ENCODE data around the gene DRD2.
A peak's percentile ranks its signal among the peaks of the same experiment; 100 is the strongest.

DRD2 gene

GRCh38 chr11:113419454-113420003 lies 55.7 kb downstream of the DRD2 start:
- no peak for TF ChIP-seq Cebpa-rat (IDR thresholded peaks at IDR 0.05)
- Histone ChIP-seq H3K9ac (no peak overlapping the region), H3K27me3 (no peaks in the 10 kb centered on the region), H3K4me1 (peaks cover 12% of the 10 kb centered on the region), H4K20me1 (no peaks in the 10 kb centered on the region), H3K9me3 (no peaks in the 10 kb centered on the region), H3K27ac (no peak overlapping the region), H3K4me3 (no peak overlapping the region), H3K4me2 (peak overlapping the region; percentile 42), H3K36me3 (no peaks in the 10 kb centered on the region)

DNA sequence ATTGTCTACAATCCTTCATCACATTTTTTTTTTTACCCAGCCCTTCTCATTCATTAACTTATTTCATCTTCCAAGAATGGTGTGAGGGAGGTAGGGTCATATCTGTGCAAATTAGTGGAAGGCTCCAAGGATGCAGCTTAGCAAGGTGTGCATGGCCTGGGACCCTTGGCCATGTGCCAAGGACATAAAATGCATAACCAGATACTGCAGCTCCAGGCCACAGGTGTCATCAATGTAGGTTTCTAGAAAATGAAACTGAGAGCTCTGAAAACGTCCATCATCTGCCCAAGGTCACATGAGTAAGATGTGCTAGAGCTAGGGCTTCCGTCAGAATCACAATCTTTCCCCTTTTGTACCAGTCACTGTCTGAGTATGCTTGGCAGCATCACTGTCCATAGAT lies 57.8 kb downstream of the DRD2 start:
- H3K27ac ChIP-seq = no peak overlapping the region
- H3K27me3 ChIP-seq = no peaks in the 10 kb centered on the region
- H3K4me3 ChIP-seq = no peak overlapping the region
- H4K20me1 ChIP-seq = no peaks in the 10 kb centered on the region
- H3K4me2 ChIP-seq = no peak overlapping the region
- H3K9ac ChIP-seq = no peak overlapping the region
- H3K9me3 ChIP-seq = no peaks in the 10 kb centered on the region
- H3K36me3 ChIP-seq = no peaks in the 10 kb centered on the region
- no peak for TF ChIP-seq Cebpa-rat (IDR thresholded peaks at IDR 0.05)
- peaks cover 12% of the 10 kb centered on the region for H3K4me1 ChIP-seq

DNA sequence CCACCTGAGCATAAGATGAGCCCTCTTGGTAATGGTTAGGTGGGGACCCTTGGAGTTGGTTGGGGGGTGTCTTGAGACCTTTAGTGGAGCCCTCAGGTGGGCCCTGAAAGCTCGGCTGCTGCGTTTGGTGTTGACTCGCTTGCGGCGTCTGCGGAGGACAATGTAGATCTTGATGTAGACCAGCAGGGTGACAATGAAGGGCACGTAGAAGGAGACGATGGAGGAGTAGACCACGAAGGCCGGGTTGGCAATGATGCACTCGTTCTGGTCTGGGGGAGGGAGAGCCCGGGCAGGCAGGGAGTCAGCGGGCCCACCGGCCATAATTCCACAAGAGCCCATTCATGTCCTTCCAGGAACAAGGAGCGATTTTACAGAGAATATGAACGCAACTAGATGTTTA lies 59.9 kb downstream of the DRD2 start:
- H3K27me3 ChIP-seq = no peaks in the 10 kb centered on the region
- H3K27ac ChIP-seq = no peak overlapping the region
- H3K4me1 ChIP-seq = peaks cover 14% of the 10 kb centered on the region
- no peaks in the 10 kb centered on the region for H4K20me1 ChIP-seq
- H3K36me3 ChIP-seq = no peaks in the 10 kb centered on the region
- no peak overlapping the region for H3K4me3 ChIP-seq
- no peak for TF ChIP-seq Cebpa-rat (IDR thresholded peaks at IDR 0.05)
- H3K4me2 ChIP-seq = no peak overlapping the region
- H3K9ac ChIP-seq = no peak overlapping the region
- no peaks in the 10 kb centered on the region for H3K9me3 ChIP-seq

GRCh38 chr11:113412675-113413074 lies 62.5 kb downstream of the DRD2 start:
- Histone ChIP-seq H3K4me2 (no peak overlapping the region), H3K9me3 (no peaks in the 10 kb centered on the region), H3K27me3 (no peaks in the 10 kb centered on the region), H3K4me1 (peaks cover 6% of the 10 kb centered on the region), H3K9ac (no peak overlapping the region), H3K27ac (no peak overlapping the region), H4K20me1 (no peaks in the 10 kb centered on the region), H3K36me3 (no peaks in the 10 kb centered on the region), H3K4me3 (no peak overlapping the region)
- TF ChIP-seq Cebpa-rat (IDR thresholded peaks at IDR 0.05) = no peak

DNA sequence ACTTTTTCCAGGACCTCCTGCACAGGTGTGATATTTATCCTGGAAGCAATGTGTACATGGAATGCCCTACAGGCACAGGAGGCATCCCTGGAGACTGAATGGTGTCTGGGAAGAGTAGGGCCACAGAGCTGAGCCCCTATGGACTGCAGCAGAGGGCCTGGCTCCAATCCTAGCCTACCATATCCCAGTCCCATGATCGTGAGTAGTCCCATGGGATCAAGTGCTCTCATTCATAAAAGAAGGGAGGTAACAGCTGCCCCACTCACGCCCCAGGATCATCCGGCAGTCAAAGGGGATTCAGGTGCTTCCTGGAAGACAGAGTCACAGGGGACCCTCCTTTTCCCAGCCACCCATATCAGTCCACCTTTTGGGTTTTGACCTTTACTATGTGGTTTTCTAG lies 63.7 kb downstream of the DRD2 start:
- Histone ChIP-seq H3K27ac (no peak overlapping the region), H4K20me1 (no peaks in the 10 kb centered on the region), H3K9me3 (no peaks in the 10 kb centered on the region), H3K4me1 (peaks cover 6% of the 10 kb centered on the region), H3K4me3 (no peak overlapping the region), H3K27me3 (no peaks in the 10 kb centered on the region), H3K9ac (no peak overlapping the region), H3K4me2 (no peak overlapping the region), H3K36me3 (no peaks in the 10 kb centered on the region)
- no peak for TF ChIP-seq Cebpa-rat (IDR thresholded peaks at IDR 0.05)

GRCh38 chr11:113410414-113411135 lies 64.6 kb downstream of the DRD2 start:
- H3K4me1 ChIP-seq = peaks cover 6% of the 10 kb centered on the region
- H3K9ac ChIP-seq = no peak overlapping the region
- no peaks in the 10 kb centered on the region for H4K20me1 ChIP-seq
- H3K4me3 ChIP-seq = no peak overlapping the region
- no peaks in the 10 kb centered on the region for H3K36me3 ChIP-seq
- H3K27ac ChIP-seq = no peak overlapping the region
- H3K9me3 ChIP-seq = no peaks in the 10 kb centered on the region
- H3K27me3 ChIP-seq = no peaks in the 10 kb centered on the region
- H3K4me2 ChIP-seq = no peak overlapping the region
- TF ChIP-seq Cebpa-rat (IDR thresholded peaks at IDR 0.05) = no peak

DNA sequence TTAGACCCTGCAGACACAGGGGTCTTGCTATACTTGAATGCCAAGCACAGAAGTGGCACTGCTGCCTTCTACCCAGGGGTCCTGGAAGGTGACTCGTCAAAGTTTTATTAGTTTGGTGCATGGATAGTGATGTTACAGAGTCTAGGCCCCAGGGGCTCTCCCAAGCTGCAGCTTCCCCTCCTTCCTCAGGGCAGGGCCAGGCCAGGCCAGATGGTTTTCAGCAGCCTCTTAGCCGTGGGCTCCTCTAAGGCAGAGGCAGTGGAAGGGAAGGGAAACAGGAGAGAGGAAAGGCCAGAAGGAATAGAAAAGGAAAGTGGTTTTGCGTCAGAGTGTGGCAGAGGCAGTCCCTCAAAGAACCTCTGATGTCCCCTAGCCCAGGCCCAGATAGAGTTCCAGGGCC lies 65.7 kb downstream of the DRD2 start:
- H3K27ac ChIP-seq = no peak overlapping the region
- no peak for TF ChIP-seq Cebpa-rat (IDR thresholded peaks at IDR 0.05)
- H3K4me2 ChIP-seq = no peak overlapping the region
- H3K27me3 ChIP-seq = no peaks in the 10 kb centered on the region
- H3K9me3 ChIP-seq = no peaks in the 10 kb centered on the region
- H3K4me3 ChIP-seq = no peak overlapping the region
- H3K9ac ChIP-seq = no peak overlapping the region
- H4K20me1 ChIP-seq = no peaks in the 10 kb centered on the region
- peaks cover 6% of the 10 kb centered on the region for H3K4me1 ChIP-seq
- H3K36me3 ChIP-seq = no peaks in the 10 kb centered on the region

GRCh38 chr11:113408887-113409286 lies 66.3 kb downstream of the DRD2 start:
- Histone ChIP-seq H3K4me3 (no peak overlapping the region), H3K27ac (no peak overlapping the region), H3K4me2 (no peak overlapping the region), H4K20me1 (no peaks in the 10 kb centered on the region), H3K9me3 (no peaks in the 10 kb centered on the region), H3K36me3 (no peaks in the 10 kb centered on the region), H3K9ac (no peak overlapping the region), H3K4me1 (peaks cover 6% of the 10 kb centered on the region), H3K27me3 (no peaks in the 10 kb centered on the region)
- TF ChIP-seq Cebpa-rat (IDR thresholded peaks at IDR 0.05) = no peak

- Histone ChIP-seq H3K4me3 (no peak overlapping the region), H3K27ac (no peak overlapping the region), H3K4me2 (no peak overlapping the region), H3K27me3 (no peaks in the 10 kb centered on the region), H3K9ac (no peak overlapping the region), H3K9me3 (no peaks in the 10 kb centered on the region), H3K4me1 (peaks cover 6% of the 10 kb centered on the region), H4K20me1 (no peaks in the 10 kb centered on the region), H3K36me3 (no peaks in the 10 kb centered on the region)
- no peak for TF ChIP-seq Cebpa-rat (IDR thresholded peaks at IDR 0.05)
Measured at GRCh38 chr11:113408206-113408605, 67.0 kb downstream of the DRD2 start.

DNA sequence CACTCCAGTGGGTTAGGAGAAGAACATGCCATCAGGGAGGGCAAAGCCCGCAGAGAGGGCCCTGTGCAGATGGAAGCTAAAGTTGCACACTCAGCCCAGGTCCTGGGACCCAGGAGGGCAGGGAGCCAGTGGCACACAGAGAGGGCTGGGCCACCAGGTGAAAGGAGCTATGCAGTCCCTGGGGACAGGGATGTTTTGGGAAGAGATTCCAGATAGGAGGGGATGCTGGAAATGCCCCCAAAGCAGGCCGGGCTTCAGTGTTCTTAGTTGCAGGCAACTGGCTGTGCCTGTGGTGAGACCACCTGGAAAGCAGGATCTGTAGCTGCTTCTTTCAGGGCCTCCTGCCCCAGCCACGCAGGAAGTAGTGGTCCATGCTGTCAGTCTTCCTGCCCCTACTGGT lies 68.0 kb downstream of the DRD2 start:
- Histone ChIP-seq H4K20me1 (no peaks in the 10 kb centered on the region), H3K27me3 (no peaks in the 10 kb centered on the region), H3K27ac (no peak overlapping the region), H3K4me3 (no peak overlapping the region), H3K9ac (no peak overlapping the region), H3K9me3 (no peaks in the 10 kb centered on the region), H3K4me2 (no peak overlapping the region), H3K4me1 (peaks cover 6% of the 10 kb centered on the region), H3K36me3 (no peaks in the 10 kb centered on the region)
- no peak for TF ChIP-seq Cebpa-rat (IDR thresholded peaks at IDR 0.05)
